GM18526 (cell line): ENCODE data around the gene KLF3.

Experiments
- POLR2A ChIP-seq: IDR thresholded peaks from 3 replicates; pipeline ENCODE4 v1.6.1; 2011; ENCODE audit not compliant: insufficient read length; ENCODE audit errors: extremely low read depth

The KLF3 gene

DNA sequence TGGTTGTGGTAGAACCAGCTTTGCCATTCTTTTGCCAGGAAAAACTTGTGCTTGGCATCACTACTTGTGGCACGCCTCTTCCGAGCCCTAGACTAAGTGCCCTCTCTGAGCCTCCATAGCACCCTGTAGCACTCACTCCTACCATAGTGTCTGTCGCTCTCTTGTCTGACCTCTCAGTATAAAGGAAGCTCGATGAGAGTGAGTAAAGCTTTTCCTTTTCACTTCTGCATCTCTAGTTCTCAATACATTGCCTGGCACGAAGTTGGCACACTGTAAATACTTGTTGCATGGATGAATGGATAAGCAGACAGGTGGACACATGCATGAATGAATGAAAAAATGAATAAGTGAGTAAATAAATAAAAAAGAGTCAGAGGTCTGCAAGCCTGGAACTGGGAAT lies 70.4 kb downstream of the KLF3 start:
- TF ChIP-seq POLR2A, result no peak

DNA sequence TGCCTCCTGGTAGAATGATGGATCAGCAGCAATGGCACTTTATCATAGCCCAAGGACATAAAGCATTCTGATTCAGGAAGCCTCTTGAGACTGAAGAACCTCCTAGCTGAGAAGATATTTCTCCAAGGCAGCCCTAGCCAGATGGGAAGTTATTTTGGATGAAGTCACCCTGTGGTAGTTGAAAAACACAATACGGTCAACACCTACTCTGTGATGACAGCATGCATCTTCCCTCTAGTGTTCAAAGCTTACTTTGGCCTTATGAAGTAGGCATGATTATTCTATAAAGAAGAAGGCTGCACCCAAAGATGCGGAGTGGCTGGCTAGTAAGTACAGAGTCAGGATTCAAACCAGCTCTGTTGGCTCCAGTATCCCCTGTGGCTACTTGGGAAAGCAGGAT lies 70.9 kb downstream of the KLF3 start:
- no peak for TF ChIP-seq POLR2A

DNA sequence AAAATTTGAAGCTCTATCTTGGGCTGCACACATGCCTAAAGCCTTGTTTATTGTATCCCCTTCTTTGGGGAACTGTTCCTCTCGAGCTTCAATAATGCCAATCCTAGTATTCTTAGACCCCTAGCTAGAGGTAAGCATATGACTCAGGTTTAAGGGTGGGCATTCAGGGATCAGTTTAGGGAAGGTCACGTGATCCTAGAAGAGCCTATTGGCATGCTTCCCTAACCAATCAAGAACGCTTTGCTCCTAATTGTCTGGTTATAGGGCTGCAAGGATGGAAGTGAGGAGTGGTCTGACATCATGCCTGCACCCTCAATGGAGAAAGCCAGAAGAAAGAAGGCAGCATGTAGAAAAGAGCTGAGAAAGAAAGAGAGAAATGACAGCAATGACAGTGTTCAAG lies 71.9 kb downstream of the KLF3 start:
- no peak for TF ChIP-seq POLR2A

DNA sequence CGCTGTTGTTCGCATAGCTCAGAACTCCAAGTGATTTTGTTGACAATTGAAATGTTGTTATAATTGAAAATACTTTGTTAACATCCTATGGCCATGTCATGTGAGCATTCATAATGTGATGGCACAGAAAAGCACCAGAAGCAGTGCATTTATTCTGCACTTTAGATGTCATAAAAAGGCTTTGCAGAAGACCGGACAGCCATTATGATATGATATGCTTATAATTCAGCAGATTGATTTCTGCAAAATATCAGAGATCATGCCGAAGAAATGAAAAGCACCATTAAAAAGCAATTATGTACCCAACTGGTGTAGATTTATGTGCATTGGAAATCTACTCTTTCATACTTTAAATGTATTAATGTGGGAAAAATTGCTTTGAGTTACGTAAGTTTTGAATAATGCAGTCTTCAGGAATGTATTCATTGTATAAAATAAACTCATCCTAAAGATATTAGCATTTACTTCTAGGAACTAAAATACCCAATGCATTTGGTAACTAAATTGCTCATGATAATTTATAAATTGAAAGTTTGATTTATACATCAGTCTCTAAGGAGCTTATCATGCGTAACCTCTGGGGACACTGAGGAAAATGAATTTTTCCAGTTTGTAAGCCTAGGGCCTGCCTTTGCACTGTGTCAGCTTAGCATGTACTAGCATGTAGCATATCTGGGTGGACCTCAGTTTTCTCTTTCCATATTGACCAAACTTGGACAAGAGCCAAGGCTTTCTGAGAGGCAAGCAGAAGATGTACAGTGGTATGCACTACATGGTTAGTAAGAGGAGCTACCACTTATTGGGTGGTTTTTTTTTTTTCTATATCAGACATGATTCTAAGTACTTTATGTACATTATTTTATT lies 75.2 kb downstream of the KLF3 start:
- no peak for TF ChIP-seq POLR2A

DNA sequence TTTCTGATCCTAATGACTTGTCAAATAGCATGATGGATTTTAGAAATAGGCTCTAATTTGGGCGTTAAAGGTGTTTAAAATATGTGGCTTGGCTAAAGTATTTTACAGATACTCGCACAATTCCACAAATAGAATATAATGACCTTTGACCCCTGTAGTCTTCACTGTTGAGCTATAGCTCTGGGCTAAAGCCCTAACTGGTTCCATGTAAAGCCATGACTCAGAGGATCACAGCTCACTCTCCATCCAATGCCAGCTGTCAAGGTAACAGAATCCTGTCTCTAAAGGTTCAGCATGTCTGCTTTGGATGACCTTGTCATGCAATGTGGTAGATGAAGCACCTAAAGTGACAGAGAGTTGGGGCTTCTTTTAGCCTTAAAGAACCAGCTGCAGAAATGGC lies 76.3 kb downstream of the KLF3 start:
- no peak for TF ChIP-seq POLR2A

DNA sequence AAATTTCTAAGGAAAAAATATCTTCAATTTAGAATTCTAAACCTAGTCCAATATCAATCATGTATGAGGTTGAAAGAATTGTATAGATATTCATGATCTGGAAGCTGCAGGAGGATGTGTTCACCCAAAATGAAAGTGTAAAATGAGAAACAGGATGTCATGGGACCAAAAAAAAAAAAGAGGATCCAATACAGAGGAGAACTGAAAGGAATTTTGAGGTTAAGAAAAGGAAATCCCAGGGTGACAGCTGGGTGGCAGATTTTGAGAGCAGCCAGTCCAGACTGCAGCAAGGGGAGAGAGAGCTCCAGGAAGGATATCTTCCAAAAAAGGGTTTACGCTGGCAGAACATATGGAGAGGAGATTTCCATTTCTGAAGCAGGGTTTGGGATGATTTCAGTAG lies 79.9 kb downstream of the KLF3 start:
- TF ChIP-seq POLR2A, result no peak

DNA sequence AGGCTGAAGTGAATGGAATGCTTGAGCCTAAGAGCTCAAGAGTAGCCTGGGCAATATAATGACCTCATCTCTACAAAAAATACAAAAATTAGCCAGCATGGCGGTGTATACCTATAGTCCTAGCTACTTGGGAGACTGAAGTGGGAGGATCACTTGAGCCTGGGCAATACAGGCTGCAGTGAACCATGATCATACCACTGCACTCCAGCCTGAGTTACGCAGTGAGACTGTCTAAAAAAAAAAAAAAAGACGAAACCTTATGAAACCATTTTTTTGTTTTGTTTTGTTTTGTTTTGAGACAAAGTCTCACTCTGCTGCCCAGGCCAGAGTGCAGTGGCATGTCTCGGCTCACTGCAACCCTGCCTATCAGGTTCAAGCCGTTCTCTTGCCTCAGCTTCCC lies 81.9 kb downstream of the KLF3 start:
- TF ChIP-seq POLR2A, result no peak

DNA sequence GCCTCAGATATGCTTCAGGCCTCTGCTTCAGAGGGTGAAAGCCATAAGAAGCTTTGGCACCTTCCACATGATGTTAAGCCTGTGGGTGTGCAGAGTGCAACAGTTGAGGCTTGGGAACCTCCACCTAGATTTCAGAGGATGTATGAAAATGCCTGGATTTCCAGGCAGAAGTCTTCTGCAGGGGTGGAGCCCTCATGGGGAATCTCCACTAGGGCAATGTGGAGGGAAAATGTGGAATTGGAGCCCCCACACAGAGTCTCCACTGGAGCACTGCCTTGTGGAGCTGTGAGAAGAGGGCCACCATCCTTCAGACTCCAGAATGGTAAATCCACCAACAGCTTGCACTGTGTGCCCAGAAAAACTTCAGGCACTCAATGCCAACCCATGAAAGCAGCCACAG lies 83.6 kb downstream of the KLF3 start:
- TF ChIP-seq POLR2A, result no peak

DNA sequence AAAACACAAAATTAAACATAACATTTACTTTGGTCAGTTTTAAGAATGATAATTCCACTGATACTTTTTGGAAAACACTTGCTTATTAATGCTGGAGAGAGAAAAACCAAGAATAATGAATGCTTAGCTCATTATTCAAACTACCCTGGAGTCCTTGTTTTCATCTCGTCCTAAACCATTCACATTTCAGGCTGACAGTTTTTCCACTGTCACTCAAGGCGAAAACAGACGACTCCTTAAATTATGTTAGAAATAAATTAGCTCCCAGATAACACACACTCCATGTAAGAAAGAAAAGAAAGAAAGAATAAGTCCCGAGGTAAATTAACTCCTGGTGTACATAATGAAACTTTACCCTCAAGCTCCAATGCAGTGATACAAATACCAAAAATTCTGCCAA lies 85.3 kb downstream of the KLF3 start:
- TF ChIP-seq POLR2A, result no peak
